BE2C (cell line): ENCODE data around the gene C1QA.

Experiments used
- DNase-seq: peaks from one replicate; pipeline ENCODE4 v3.0.0-alpha.2; 2020
- H3K27me3 ChIP-seq: fragments of 250-450 bp; sonication (Bioruptor Pico); 2 replicates; pipeline ENCODE4 v1.5.1; 2020; ENCODE audit warnings: mild to moderate bottlenecking
- H3K36me3 ChIP-seq: fragments of 250-450 bp; sonication (Bioruptor Pico); 2 replicates; pipeline ENCODE4 v1.5.1; 2020; ENCODE audit warnings: mild to moderate bottlenecking
- H3K4me1 ChIP-seq: fragments of 250-450 bp; sonication (Bioruptor Pico); 2 replicates; pipeline ENCODE4 v1.5.1; 2020
- H3K4me3 ChIP-seq: 2 replicates; pipeline ENCODE4 v1.5.1; 2011; ENCODE audit warnings: low read depth, low read length
- H3K9me3 ChIP-seq: fragments of 250-450 bp; sonication (Bioruptor Pico); 2 replicates; pipeline ENCODE4 v1.5.1; 2020
- CTCF ChIP-seq: IDR thresholded peaks from 2 replicates; pipeline ENCODE4 v1.5.1; 2012; ENCODE audit warnings: mild to moderate bottlenecking, low read depth, low read length

The C1QA gene

GRCh38 chr1:22613951-22614350 is 22.5 kb upstream of the C1QA start:
- Histone ChIP-seq H3K4me3 (no peak overlapping the region), H3K4me1 (no peaks in the 10 kb centered on the region), H3K36me3 (no peaks in the 10 kb centered on the region), H3K27me3 (no peaks in the 10 kb centered on the region), H3K9me3 (no peaks in the 10 kb centered on the region)
- DNase-seq = no peak
- no peak for TF ChIP-seq CTCF

- no peak for TF ChIP-seq CTCF
- Histone ChIP-seq H3K4me1 (no peaks in the 10 kb centered on the region), H3K9me3 (no peaks in the 10 kb centered on the region), H3K4me3 (no peak overlapping the region), H3K27me3 (no peaks in the 10 kb centered on the region), H3K36me3 (no peaks in the 10 kb centered on the region)
- no peak for DNase-seq
These were observed 20.5 kb upstream of the C1QA start for GRCh38 chr1:22615886-22616285.

GRCh38 chr1:22616571-22616970 is 19.9 kb upstream of the C1QA start:
- no peak for DNase-seq
- Histone ChIP-seq H3K4me3 (no peak overlapping the region), H3K36me3 (no peaks in the 10 kb centered on the region), H3K4me1 (no peaks in the 10 kb centered on the region), H3K27me3 (no peaks in the 10 kb centered on the region), H3K9me3 (no peaks in the 10 kb centered on the region)
- TF ChIP-seq CTCF = no peak

GRCh38 chr1:22618056-22618455 is 18.4 kb upstream of the C1QA start:
- Histone ChIP-seq H3K4me3 (no peak overlapping the region), H3K36me3 (no peaks in the 10 kb centered on the region), H3K9me3 (no peaks in the 10 kb centered on the region), H3K4me1 (no peaks in the 10 kb centered on the region), H3K27me3 (no peaks in the 10 kb centered on the region)
- no peak for DNase-seq
- TF ChIP-seq CTCF = no peak

GRCh38 chr1:22619252-22619651 is 17.2 kb upstream of the C1QA start:
- DNase-seq = no peak
- TF ChIP-seq CTCF = no peak
- no peaks in the 10 kb centered on the region for H3K9me3 ChIP-seq
- no peak overlapping the region for H3K4me3 ChIP-seq
- no peaks in the 10 kb centered on the region for H3K36me3 ChIP-seq
- H3K27me3 ChIP-seq = no peaks in the 10 kb centered on the region
- H3K4me1 ChIP-seq = no peaks in the 10 kb centered on the region

GRCh38 chr1:22619798-22620197 is 16.6 kb upstream of the C1QA start:
- no peaks in the 10 kb centered on the region for H3K27me3 ChIP-seq
- no peaks in the 10 kb centered on the region for H3K9me3 ChIP-seq
- no peak overlapping the region for H3K4me3 ChIP-seq
- no peaks in the 10 kb centered on the region for H3K36me3 ChIP-seq
- no peaks in the 10 kb centered on the region for H3K4me1 ChIP-seq
- no peak for DNase-seq
- TF ChIP-seq CTCF = no peak
